ENCODE results near the gene AGBL1.

DNA sequence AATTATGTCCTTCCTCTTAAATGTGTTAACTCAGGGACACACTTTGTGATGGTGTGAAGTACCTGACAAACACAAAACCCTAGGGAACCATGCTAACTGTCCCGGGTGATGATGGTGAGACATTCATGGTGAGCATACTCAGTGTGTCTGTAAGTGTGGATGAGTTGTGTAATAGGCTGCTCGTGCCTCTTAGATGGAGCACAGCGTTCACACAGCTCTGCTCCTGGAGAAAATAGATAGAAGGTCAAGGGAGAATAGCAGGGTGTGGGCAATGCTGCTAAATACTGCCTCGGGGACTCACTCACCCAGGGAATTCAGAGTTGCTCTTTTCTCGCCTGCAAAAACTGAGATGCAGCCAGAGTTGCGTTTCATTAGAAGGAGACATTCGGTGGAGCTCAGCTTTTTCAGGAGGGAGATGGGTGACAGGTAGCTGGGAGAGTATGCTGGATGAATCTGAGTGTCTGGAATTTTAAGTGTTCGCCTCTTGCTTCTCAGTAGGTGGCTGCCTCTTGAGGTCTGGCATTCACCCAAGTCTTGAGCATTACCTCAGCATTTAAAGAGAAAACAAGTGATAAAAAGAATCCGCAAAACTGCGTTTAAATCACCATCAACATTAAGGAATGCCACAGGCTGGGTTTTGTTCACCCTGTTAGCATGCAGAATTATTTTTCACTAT is 813.2 kb downstream of the AGBL1 start:
- TF ChIP-seq, protein P1, sequence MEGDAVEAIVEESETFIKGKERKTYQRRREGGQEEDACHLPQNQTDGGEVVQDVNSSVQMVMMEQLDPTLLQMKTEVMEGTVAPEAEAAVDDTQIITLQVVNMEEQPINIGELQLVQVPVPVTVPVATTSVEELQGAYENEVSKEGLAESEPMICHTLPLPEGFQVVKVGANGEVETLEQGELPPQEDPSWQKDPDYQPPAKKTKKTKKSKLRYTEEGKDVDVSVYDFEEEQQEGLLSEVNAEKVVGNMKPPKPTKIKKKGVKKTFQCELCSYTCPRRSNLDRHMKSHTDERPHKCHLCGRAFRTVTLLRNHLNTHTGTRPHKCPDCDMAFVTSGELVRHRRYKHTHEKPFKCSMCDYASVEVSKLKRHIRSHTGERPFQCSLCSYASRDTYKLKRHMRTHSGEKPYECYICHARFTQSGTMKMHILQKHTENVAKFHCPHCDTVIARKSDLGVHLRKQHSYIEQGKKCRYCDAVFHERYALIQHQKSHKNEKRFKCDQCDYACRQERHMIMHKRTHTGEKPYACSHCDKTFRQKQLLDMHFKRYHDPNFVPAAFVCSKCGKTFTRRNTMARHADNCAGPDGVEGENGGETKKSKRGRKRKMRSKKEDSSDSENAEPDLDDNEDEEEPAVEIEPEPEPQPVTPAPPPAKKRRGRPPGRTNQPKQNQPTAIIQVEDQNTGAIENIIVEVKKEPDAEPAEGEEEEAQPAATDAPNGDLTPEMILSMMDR (conservative IDR thresholded peaks at IDR 0.05; ENCODE audit: low read depth, low read length), result no peak
- no peak for TF ChIP-seq EZH2 (IDR thresholded peaks at IDR 0.05; ENCODE audit: borderline replicate concordance, low read depth, low read length, poor library complexity, severe bottlenecking)
